Panc1 (cell line): Measurements from ENCODE around the gene RP9.

Source experiments
- CTCF ChIP-seq: fragments of 450-650 bp; IDR thresholded peaks from 2 replicates; pipeline ENCODE4 v1.5.1; 2017; ENCODE audit warnings: mild to moderate bottlenecking
- POLR2AphosphoS5 ChIP-seq: IDR thresholded peaks from 2 replicates; pipeline ENCODE4 v1.6.1; 2012; ENCODE audit warnings: mild to moderate bottlenecking, low read depth, low read length, moderate library complexity
- REST ChIP-seq, 2 experiments: IDR thresholded peaks; 2 replicates each; pipeline ENCODE4 v1.6.1; 2011 to 2012; ENCODE audit warnings: low read depth in 2 of 2, control low read depth in 1 of 2, low read length in 1 of 2, mild to moderate bottlenecking in 1 of 2, moderate library complexity in 1 of 2; ENCODE audit not compliant: insufficient read depth in 1 of 2
- SIN3A ChIP-seq: IDR thresholded peaks from 2 replicates; pipeline ENCODE4 v1.6.1; 2012; ENCODE audit warnings: low read depth, mild to moderate bottlenecking, low read length, moderate library complexity, borderline replicate concordance; ENCODE audit not compliant: insufficient read depth
- TCF7L2 ChIP-seq: IDR thresholded peaks from 2 replicates; pipeline ENCODE4 v1.6.1; 2011; ENCODE audit warnings: mild to moderate bottlenecking, low read depth, low read length, inconsistent platforms

GRCh38 chr7:33087858-33088257, 21.3 kb downstream of the RP9 start:
- TF ChIP-seq REST (IDR thresholded peaks at IDR 0.05; ENCODE audit: insufficient read depth in 1 of 2, low read depth in 2 of 2, low read length in 1 of 2) (no peak), POLR2AphosphoS5 (no peak), CTCF (no peak), TCF7L2 (no peak), SIN3A (no peak)
